Neural progenitor cell (in vitro differentiated cells): Measurements from ENCODE around the gene SLX4IP. TPM values are rescaled to one million over a fixed set of nuclear protein-coding genes. Genes with fewer than 3 reads are reported as not detected.

Experiments
- DNase-seq: peaks from one replicate; pipeline ENCODE4 v3.0.0-alpha.2; 2016; ENCODE audit warnings: low spot score
- H2AFZ ChIP-seq: fragments of 200-600 bp; sonication (generic); replicated peaks from 2 replicates; pipeline ENCODE4 v1.6.1; 2016; ENCODE audit warnings: antibody characterized with exemption
- H3F3A ChIP-seq: fragments of 200-600 bp; sonication (generic); 2 replicates; pipeline ENCODE4 v1.6.1; 2016; ENCODE audit warnings: antibody characterized with exemption, low read depth
- H3K27ac ChIP-seq: fragments of 200-600 bp; sonication (generic); 2 replicates; pipeline ENCODE4 v1.5.1; 2016; ENCODE audit warnings: mild to moderate bottlenecking
- H3K27me3 ChIP-seq: fragments of 200-600 bp; sonication (generic); 2 replicates; pipeline ENCODE4 v1.6.1; 2016; ENCODE audit warnings: mild to moderate bottlenecking, moderate library complexity
- H3K36me3 ChIP-seq: fragments of 200-600 bp; sonication (generic); 2 replicates; pipeline ENCODE4 v1.5.1; 2016
- H3K4me1 ChIP-seq: fragments of 200-600 bp; sonication (generic); 2 replicates; pipeline ENCODE4 v1.6.1; 2016; ENCODE audit warnings: mixed run types
- H3K4me2 ChIP-seq: fragments of 200-600 bp; sonication (generic); 2 replicates; pipeline ENCODE4 v1.6.1; 2016
- H3K4me3 ChIP-seq: fragments of 200-600 bp; sonication (generic); 2 replicates; pipeline ENCODE4 v1.5.1; 2016
- H3K79me2 ChIP-seq: fragments of 200-600 bp; sonication (generic); 2 replicates; pipeline ENCODE4 v1.6.1; 2016; ENCODE audit warnings: low read depth
- H3K9ac ChIP-seq: fragments of 200-600 bp; sonication (generic); 2 replicates; pipeline ENCODE4 v1.6.1; 2016
- H3K9me3 ChIP-seq: fragments of 200-600 bp; sonication (generic); 2 replicates; pipeline ENCODE4 v1.5.1; 2016; ENCODE audit warnings: low read depth
- H4K20me1 ChIP-seq: fragments of 200-600 bp; sonication (generic); 2 replicates; pipeline ENCODE4 v1.6.1; 2016; ENCODE audit warnings: low read depth
- H3K27ac Mint-ChIP-seq: 3 replicates; pipeline ENCODE4 v1.8.0; 2021; ENCODE audit warnings: mixed read lengths
- H3K27me3 Mint-ChIP-seq: 2 replicates; pipeline ENCODE4 v1.8.0; 2022; ENCODE audit warnings: low read depth, mild to moderate bottlenecking, inconsistent platforms, moderate library complexity, mixed read lengths; ENCODE audit not compliant: insufficient read depth
- H3K36me3 Mint-ChIP-seq: 3 replicates; pipeline ENCODE4 v1.8.0; 2021; ENCODE audit warnings: mixed read lengths
- H3K4me1 Mint-ChIP-seq: 3 replicates; pipeline ENCODE4 v1.8.0; 2021; ENCODE audit warnings: mixed read lengths
- H3K4me3 Mint-ChIP-seq: 3 replicates; pipeline ENCODE4 v1.8.0; 2021; ENCODE audit warnings: mild to moderate bottlenecking, moderate library complexity, mixed read lengths
- H3K9me3 Mint-ChIP-seq: 3 replicates; pipeline ENCODE4 v1.8.0; 2020; ENCODE audit warnings: mixed read lengths
- CTCF ChIP-seq: fragments of 200-600 bp; sonication (generic); IDR thresholded peaks from 2 replicates; pipeline ENCODE4 v1.5.1; 2017; ENCODE audit warnings: antibody characterized with exemption, mild to moderate bottlenecking
- EZH2 ChIP-seq: fragments of 200-600 bp; sonication (generic); IDR thresholded peaks from 2 replicates; pipeline ENCODE4 v1.6.1; 2017; ENCODE audit warnings: antibody characterized with exemption, mild to moderate bottlenecking, moderate library complexity
- EZH2phosphoT487 ChIP-seq: fragments of 200-600 bp; sonication (generic); IDR thresholded peaks from 2 replicates; pipeline ENCODE4 v1.6.1; 2017; ENCODE audit warnings: antibody characterized with exemption
- total RNA-seq: library from RNA; depleted of rRNA; stranded (reverse); fragments of >200 nt; gene quantifications from 2 replicates; pipeline ENCODE4 v1.2.3, GENCODE V29; 2015; ENCODE audit warnings: low replicate concordance

Gene SLX4IP
- total RNA-seq, 1 donor from 2014 or later = 9.5 TPM

- Histone ChIP-seq H3K79me2 (peaks cover 3% of the 10 kb centered on the region), H3K4me2 (no peak overlapping the region), H3K4me1 (peaks cover 12% of the 10 kb centered on the region), H3K4me3 (no peak overlapping the region), H3K27me3 (no peaks in the 10 kb centered on the region), H3K36me3 (no peaks in the 10 kb centered on the region), H2AFZ (no peak overlapping the region), H3K27ac (no peak overlapping the region), H3F3A (no peaks in the 10 kb centered on the region), H3K9me3 (no peaks in the 10 kb centered on the region), H4K20me1 (no peaks in the 10 kb centered on the region), H3K9ac (no peak overlapping the region)
- no peak overlapping the region for H3K27ac Mint-ChIP-seq
- peaks cover 18% of the 10 kb centered on the region for H3K36me3 Mint-ChIP-seq
- no peak for TF ChIP-seq CTCF
- TF ChIP-seq EZH2 = no peak
- no peak for TF ChIP-seq EZH2phosphoT487
- no peak overlapping the region for H3K4me3 Mint-ChIP-seq
- no peak for DNase-seq
- peaks cover 7% of the 10 kb centered on the region for H3K9me3 Mint-ChIP-seq
- H3K4me1 Mint-ChIP-seq = peaks cover 24% of the 10 kb centered on the region
- H3K27me3 Mint-ChIP-seq = no peaks in the 10 kb centered on the region
Observed at GRCh38 chr20:10568032-10568431, 132.9 kb downstream of the SLX4IP start.

- Histone ChIP-seq H3K4me2 (no peak overlapping the region), H3K9ac (no peak overlapping the region), H3K9me3 (no peaks in the 10 kb centered on the region), H3K4me3 (no peak overlapping the region), H3K4me1 (peaks cover 4% of the 10 kb centered on the region), H4K20me1 (no peaks in the 10 kb centered on the region), H3K27ac (no peak overlapping the region), H3K79me2 (no peaks in the 10 kb centered on the region), H3F3A (no peaks in the 10 kb centered on the region), H3K27me3 (no peaks in the 10 kb centered on the region), H2AFZ (no peak overlapping the region), H3K36me3 (no peaks in the 10 kb centered on the region)
- H3K27ac Mint-ChIP-seq = no peak overlapping the region
- H3K4me1 Mint-ChIP-seq = peaks cover 11% of the 10 kb centered on the region
- no peak overlapping the region for H3K4me3 Mint-ChIP-seq
- TF ChIP-seq CTCF (no peak), EZH2 (no peak), EZH2phosphoT487 (no peak)
- DNase-seq = no peak
- peaks cover 16% of the 10 kb centered on the region for H3K36me3 Mint-ChIP-seq
- no peaks in the 10 kb centered on the region for H3K9me3 Mint-ChIP-seq
- H3K27me3 Mint-ChIP-seq = no peaks in the 10 kb centered on the region
Observed at GRCh38 chr20:10571313-10571815, 136.3 kb downstream of the SLX4IP start.

GRCh38 chr20:10572853-10573252 lies 137.7 kb downstream of the SLX4IP start:
- H3K27ac ChIP-seq = no peak overlapping the region
- H3K27me3 ChIP-seq = no peaks in the 10 kb centered on the region
- no peak overlapping the region for H3K9ac ChIP-seq
- no peaks in the 10 kb centered on the region for H3K9me3 ChIP-seq
- no peak overlapping the region for H3K27ac Mint-ChIP-seq
- H3K36me3 ChIP-seq = no peaks in the 10 kb centered on the region
- no peaks in the 10 kb centered on the region for H4K20me1 ChIP-seq
- no peak for DNase-seq
- H3K4me1 Mint-ChIP-seq = peaks cover 9% of the 10 kb centered on the region
- no peak overlapping the region for H3K4me3 ChIP-seq
- H3K4me1 ChIP-seq = no peaks in the 10 kb centered on the region
- H3K4me2 ChIP-seq = no peak overlapping the region
- peaks cover 7% of the 10 kb centered on the region for H3K36me3 Mint-ChIP-seq
- no peak overlapping the region for H2AFZ ChIP-seq
- no peaks in the 10 kb centered on the region for H3K27me3 Mint-ChIP-seq
- H3K79me2 ChIP-seq = no peaks in the 10 kb centered on the region
- no peak for TF ChIP-seq EZH2
- no peak for TF ChIP-seq CTCF
- no peak for TF ChIP-seq EZH2phosphoT487
- no peak overlapping the region for H3K4me3 Mint-ChIP-seq
- H3K9me3 Mint-ChIP-seq = no peaks in the 10 kb centered on the region
- no peaks in the 10 kb centered on the region for H3F3A ChIP-seq
